A673 (cell line): ENCODE data around the gene RRM2.

Experiments used
- CTCF ChIP-seq: fragments of 300-800, 200-600 bp; sonication (generic); conservative IDR thresholded peaks from 2 replicates; pipeline ENCODE4 v1.5.1; 2017; ENCODE audit warnings: low read depth, mild to moderate bottlenecking, antibody characterized with exemption, low read length, moderate library complexity, mixed read lengths
- EZH2 ChIP-seq: fragments of 200-600 bp; sonication (generic); IDR thresholded peaks from 2 replicates; pipeline ENCODE4 v1.6.1; 2017; ENCODE audit warnings: borderline replicate concordance, low read depth, mild to moderate bottlenecking, mixed read lengths, antibody characterized with exemption, low read length; ENCODE audit not compliant: poor library complexity, severe bottlenecking

- TF ChIP-seq CTCF = no peak
- no peak for TF ChIP-seq EZH2
Observed at GRCh38 chr2:10173258-10174005, 50.9 kb downstream of the RRM2 start.
